GM10248 (cell line): ENCODE measurements around the gene LSS.

ENCODE experiments used
- CTCF ChIA-PET: fragments of 300-600 bp; sonication (Branson Sonifier 250); formaldehyde crosslinking; extraction: SDS; loops from one replicate; lab custom pipeline; 2021; ENCODE audit warnings: antibody characterized with exemption; lab: Yijun Ruan, JAX
- POLR2A ChIA-PET: fragments of 350-650 bp; sonication (Branson Sonifier 250); formaldehyde crosslinking; extraction: SDS; loops from one replicate; lab custom pipeline; 2020; ENCODE audit warnings: antibody characterized with exemption; lab: Yijun Ruan, JAX
- DNase-seq: peaks from one replicate; pipeline ENCODE4 v3.0.0; 2012; ENCODE audit errors: extremely low spot score
- CTCF ChIP-seq: IDR thresholded peaks from 2 replicates; pipeline ENCODE4 v1.5.1; 2012; ENCODE audit warnings: mild to moderate bottlenecking, low read depth; ENCODE audit errors: extremely low read depth, missing control alignments, control extremely low read depth

Gene LSS

GRCh38 chr21:46254208-46254975, 25.8 kb upstream of the LSS start:
- TF ChIP-seq CTCF: no peak
- ChIA-PET CTCF (interaction anchor here (1.0 to 3.4 kb wide), 8 partner anchors 12 to 111 kb away, joined by 3 to 21 read pairs (median 6); partner anchors contain the start of genes LSS and MCM3AP), POLR2A (interaction anchor here (0.6 to 1.9 kb wide), 4 partner anchors 15 to 45 kb away, joined by 3 to 6 read pairs (median 4); no protein-coding TSS in a partner anchor)
- peak; percentile 64 for DNase-seq

- no peak for TF ChIP-seq CTCF
- POLR2A ChIA-PET: interaction anchor here (0.6 to 1.9 kb wide), 3 partner anchors 16 to 45 kb away, joined by 3 to 6 read pairs (median 4); no protein-coding TSS in a partner anchor
- CTCF ChIA-PET: interaction anchor here (1.3 to 3.4 kb wide), 6 partner anchors 11 to 110 kb away, joined by 4 to 21 read pairs (median 8); partner anchors contain the start of genes LSS and MCM3AP
- DNase-seq: peak; percentile 47
Observed at GRCh38 chr21:46253610-46254124, 25.1 kb upstream of the LSS start.

- CTCF ChIA-PET: interaction anchor here (1.3 to 3.4 kb wide), 6 partner anchors 10 to 109 kb away, joined by 4 to 21 read pairs (median 8); partner anchors contain the start of genes LSS and MCM3AP
- no peak for DNase-seq
- POLR2A ChIA-PET: interaction anchor here (0.7 to 1.9 kb wide), 2 partner anchors 17 to 110 kb away, joined by 3 to 6 read pairs; no protein-coding TSS in a partner anchor
- no peak for TF ChIP-seq CTCF
Observed at GRCh38 chr21:46252840-46253239, 24.3 kb upstream of the LSS start.

DNA sequence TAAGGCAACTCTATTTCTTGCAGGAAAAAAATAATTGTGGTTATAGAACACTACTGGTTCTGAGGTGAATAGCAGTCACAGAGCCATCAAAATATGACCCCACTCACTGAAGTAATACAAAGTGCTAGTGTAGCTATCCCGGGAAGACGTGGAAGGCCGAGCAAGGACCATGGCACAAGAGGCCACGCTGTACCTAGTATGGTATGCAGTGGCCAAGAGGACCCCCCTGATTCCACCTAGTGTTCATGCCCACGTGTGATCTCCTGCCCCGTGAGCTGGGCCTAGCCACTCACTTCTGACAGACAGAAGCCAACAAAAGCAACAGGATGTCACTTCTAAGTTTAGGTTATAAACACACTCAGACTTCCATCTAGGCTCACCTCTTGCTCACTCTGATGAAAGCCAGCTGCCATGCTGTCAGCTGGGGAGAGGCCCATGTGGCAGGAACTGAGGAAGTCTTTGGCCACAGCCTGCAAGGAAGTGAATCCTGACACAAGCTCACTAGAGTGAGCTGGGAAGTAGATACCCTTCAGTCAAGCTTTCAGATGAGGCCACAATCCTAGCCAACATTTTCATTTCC, 21.7 kb upstream of the LSS start:
- TF ChIP-seq CTCF: no peak
- no peak for DNase-seq
- CTCF ChIA-PET: interaction anchor here (0.7 to 1.5 kb wide), 2 partner anchors 17 to 25 kb away, joined by 3 read pairs; no protein-coding TSS in a partner anchor
- POLR2A ChIA-PET: no interaction called here

DNA sequence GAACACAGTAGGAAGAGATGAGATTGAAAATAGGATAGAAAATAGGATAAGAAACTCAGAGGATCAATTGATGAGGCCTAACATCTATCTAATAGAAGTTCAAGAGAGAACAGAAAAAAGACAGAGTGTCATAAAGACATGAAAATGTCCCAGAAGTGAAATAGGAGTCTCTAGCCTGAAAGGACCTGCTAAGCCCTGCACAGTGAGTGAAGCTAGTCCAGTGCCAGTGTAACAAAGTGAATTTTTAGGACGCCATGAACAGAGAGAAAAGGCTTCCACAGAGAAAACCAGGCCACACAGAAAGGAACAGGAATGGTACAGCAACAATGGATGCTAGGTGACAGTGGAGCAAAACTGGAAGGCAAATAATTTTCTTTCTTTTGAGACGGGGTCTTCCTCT, 20.3 kb upstream of the LSS start:
- no peak for TF ChIP-seq CTCF
- CTCF ChIA-PET: interaction anchor here (1.7 kb wide), 1 partner anchor 24 kb away, joined by 4 read pairs; no protein-coding TSS in a partner anchor
- no peak for DNase-seq
- POLR2A ChIA-PET: no interaction called here

- TF ChIP-seq CTCF: no peak
- ChIA-PET CTCF (interaction anchor here (1.2 to 1.7 kb wide), 2 partner anchors 18 to 24 kb away, joined by 4 read pairs; no protein-coding TSS in a partner anchor), POLR2A (no interaction called here)
- no peak for DNase-seq
Observed at GRCh38 chr21:46248422-46248782, 19.8 kb upstream of the LSS start.
